ENCODE measurements around the gene C2CD5. TPM values are rescaled to one million over a fixed set of nuclear protein-coding genes. Genes with fewer than 3 reads are reported as not detected.
"Not testable (repeated sequence)": the region's sequence is repeated elsewhere in the genome, so short reads cannot be mapped to it uniquely, and the experiment has no call there.

C2CD5 gene
- 10 to 100 TPM; 26.7 to 34.3 TPM for total RNA-seq

- Mint-ChIP-seq H3K36me3 (peaks cover 17 to 39% of the 10 kb centered on the region in 2 donors), H3K9me3 (no peaks in the 10 kb centered on the region), H3K27ac (peak within 1 kb of the TSS; percentile 97 to 98)
- peak; percentile 78 to 90 for ATAC-seq
- DNase-seq (ENCODE audit: low spot score in 2 of 2): peak; percentile 89
Observed at GRCh38 chr12:22544038-22544979, at the start of gene C2CD5. TSS of gene C2CD5 (minus strand) at chr12:22544542. CDS start at chr12:22544150, 392 bp downstream.

GRCh38 chr12:22593864-22594263, 49.5 kb upstream of the C2CD5 start:
- H3K27ac Mint-ChIP-seq: no peak overlapping the region
- no peak for DNase-seq (ENCODE audit: low spot score in 2 of 2)
- H3K36me3 Mint-ChIP-seq: no peaks in the 10 kb centered on the region
- H3K9me3 Mint-ChIP-seq: no peaks in the 10 kb centered on the region
- no peak for ATAC-seq

- DNase-seq (ENCODE audit: low spot score in 2 of 2) (no peak), ATAC-seq (no peak)
- no peak overlapping the region for H3K27ac Mint-ChIP-seq
- H3K36me3 Mint-ChIP-seq: no peaks in the 10 kb centered on the region
- no peaks in the 10 kb centered on the region for H3K9me3 Mint-ChIP-seq
Observed at GRCh38 chr12:22588817-22589216, 44.5 kb upstream of the C2CD5 start.

GRCh38 chr12:22578328-22578727, 34.0 kb upstream of the C2CD5 start:
- no peak for DNase-seq (ENCODE audit: low spot score in 2 of 2)
- H3K36me3 Mint-ChIP-seq: no peaks in the 10 kb centered on the region
- H3K27ac Mint-ChIP-seq: no peak overlapping the region
- no peak for ATAC-seq
- H3K9me3 Mint-ChIP-seq: no peaks in the 10 kb centered on the region

- no peak for ATAC-seq
- Mint-ChIP-seq H3K27ac (no peak overlapping the region), H3K36me3 (no peaks in the 10 kb centered on the region), H3K9me3 (no peaks in the 10 kb centered on the region)
- DNase-seq (ENCODE audit: low spot score in 2 of 2): no peak
Observed at GRCh38 chr12:22577667-22578066, 33.3 kb upstream of the C2CD5 start.

- no peak for DNase-seq (ENCODE audit: low spot score in 2 of 2)
- H3K27ac Mint-ChIP-seq: no peak overlapping the region
- ATAC-seq: no peak
- H3K36me3 Mint-ChIP-seq: no peaks in the 10 kb centered on the region
- no peaks in the 10 kb centered on the region for H3K9me3 Mint-ChIP-seq
Observed at GRCh38 chr12:22576473-22576872, 32.1 kb upstream of the C2CD5 start.

GRCh38 chr12:22576065-22576464, 31.7 kb upstream of the C2CD5 start:
- Mint-ChIP-seq H3K27ac (no peak overlapping the region), H3K36me3 (no peaks in the 10 kb centered on the region), H3K9me3 (no peaks in the 10 kb centered on the region)
- ATAC-seq (no peak), DNase-seq (ENCODE audit: low spot score in 2 of 2) (no peak)

GRCh38 chr12:22574921-22575320, 30.6 kb upstream of the C2CD5 start:
- ATAC-seq (no peak), DNase-seq (ENCODE audit: low spot score in 2 of 2) (no peak)
- no peaks in the 10 kb centered on the region for H3K9me3 Mint-ChIP-seq
- H3K36me3 Mint-ChIP-seq: no peaks in the 10 kb centered on the region
- no peak overlapping the region for H3K27ac Mint-ChIP-seq

- DNase-seq (ENCODE audit: low spot score in 2 of 2) (no peak), ATAC-seq (no peak)
- Mint-ChIP-seq H3K27ac (no peak overlapping the region), H3K36me3 (no peaks in the 10 kb centered on the region), H3K9me3 (no peaks in the 10 kb centered on the region)
Observed at GRCh38 chr12:22573181-22573580, 28.8 kb upstream of the C2CD5 start.

- Mint-ChIP-seq H3K36me3 (no peaks in the 10 kb centered on the region), H3K27ac (no peak overlapping the region), H3K9me3 (no peaks in the 10 kb centered on the region)
- DNase-seq (ENCODE audit: low spot score in 2 of 2) (no peak), ATAC-seq (no peak)
Observed at GRCh38 chr12:22569253-22569652, 24.9 kb upstream of the C2CD5 start.

GRCh38 chr12:22562036-22563028, 18.0 kb upstream of the C2CD5 start:
- DNase-seq (ENCODE audit: low spot score in 2 of 2) (no peak), ATAC-seq (peak in 1 of 2 donors; percentile 38)
- Mint-ChIP-seq H3K27ac (no peak overlapping the region), H3K9me3 (no peaks in the 10 kb centered on the region), H3K36me3 (no peaks in the 10 kb centered on the region)

GRCh38 chr12:22554750-22555149, 10.4 kb upstream of the C2CD5 start:
- DNase-seq (ENCODE audit: low spot score in 2 of 2); H3K27ac Mint-ChIP-seq; ATAC-seq; H3K9me3 Mint-ChIP-seq: not testable (repeated sequence)
- H3K36me3 Mint-ChIP-seq: peaks cover 10% of the 10 kb centered on the region in 2 donors

- ATAC-seq: peak; percentile 47 to 82
- DNase-seq (ENCODE audit: low spot score in 2 of 2): no peak
- Mint-ChIP-seq H3K27ac (no peak overlapping the region), H3K9me3 (peaks cover 10% of the 10 kb centered on the region in 2 donors), H3K36me3 (peaks cover 10% of the 10 kb centered on the region in 2 donors)
Observed at GRCh38 chr12:22551624-22552023, 7.3 kb upstream of the C2CD5 start.

GRCh38 chr12:22545255-22545654, 913 bp upstream of the C2CD5 start:
- Mint-ChIP-seq H3K9me3 (no peaks in the 10 kb centered on the region), H3K36me3 (peaks cover 16 to 37% of the 10 kb centered on the region in 2 donors), H3K27ac (peak overlapping the region; percentile 58 to 98)
- ATAC-seq (no peak), DNase-seq (ENCODE audit: low spot score in 2 of 2) (no peak)

- Mint-ChIP-seq H3K27ac (peak overlapping the region; percentile 77 to 98), H3K9me3 (no peaks in the 10 kb centered on the region), H3K36me3 (peaks cover 24 to 39% of the 10 kb centered on the region in 2 donors)
- ATAC-seq (peak; percentile 58 to 73), DNase-seq (ENCODE audit: low spot score in 2 of 2) (peak; percentile 52 to 68)
Observed at GRCh38 chr12:22543246-22544037, 900 bp downstream of the C2CD5 start.

- Mint-ChIP-seq H3K27ac (peak overlapping the region; percentile 4 to 33), H3K9me3 (no peaks in the 10 kb centered on the region), H3K36me3 (peaks cover 24 to 45% of the 10 kb centered on the region in 2 donors)
- no peak for ATAC-seq
- no peak for DNase-seq (ENCODE audit: low spot score in 2 of 2)
Observed at GRCh38 chr12:22541496-22542155, 2.7 kb downstream of the C2CD5 start.
